Left renal pelvis (tissue), 4 donors: Measurements from ENCODE around the gene CHPF. TPM values are rescaled to one million over a fixed set of nuclear protein-coding genes. Genes with fewer than 3 reads are reported as not detected.

Experiments used
- DNase-seq, 4 donors: peaks; one replicate each; pipeline ENCODE4 v3.0.0-alpha.2; 2013; ENCODE audit warnings: low read depth in 4 of 4, low spot score in 3 of 4
- polyA plus RNA-seq, 4 donors: library from polyadenylated mRNA; unstranded; fragments of 120-200 nt; gene quantifications; one replicate each; pipeline ENCODE4 v1.2.1, GENCODE V29; 2013; ENCODE audit not compliant: insufficient read length in 4 of 4

CHPF gene
- polyA plus RNA-seq, 4 donors, result 27.4 to 75.8 (median 33.2) TPM

- no peak for DNase-seq
Observed at GRCh38 chr2:219553463-219553963, 9.9 kb upstream of the CHPF start.

- DNase-seq, result no peak
Observed at GRCh38 chr2:219553168-219553417, 9.5 kb upstream of the CHPF start.

GRCh38 chr2:219552382-219553167, 9.0 kb upstream of the CHPF start:
- peak in 1 of 4 donors; percentile 75 for DNase-seq

GRCh38 chr2:219551441-219552381, 8.1 kb upstream of the CHPF start:
- DNase-seq, result no peak

GRCh38 chr2:219549619-219550018, 6.0 kb upstream of the CHPF start:
- DNase-seq, result no peak

GRCh38 chr2:219548990-219549389, 5.4 kb upstream of the CHPF start:
- no peak for DNase-seq

GRCh38 chr2:219547621-219548020, 4.0 kb upstream of the CHPF start:
- DNase-seq, result no peak

GRCh38 chr2:219545943-219546352, 2.3 kb upstream of the CHPF start:
- DNase-seq, result no peak

- DNase-seq, result no peak
Observed at GRCh38 chr2:219545295-219545942, 1.8 kb upstream of the CHPF start.

GRCh38 chr2:219544567-219544966, 958 bp upstream of the CHPF start:
- no peak for DNase-seq

GRCh38 chr2:219542931-219543595, 546 bp downstream of the CHPF start:
- no peak for DNase-seq

- DNase-seq, result peak in 3 of 4 donors; percentile 67 to 75 (median 68)
Observed at GRCh38 chr2:219541611-219542180, 1.9 kb downstream of the CHPF start.

- DNase-seq, result no peak
Observed at GRCh38 chr2:219540784-219541504, 2.7 kb downstream of the CHPF start.

- no peak for DNase-seq
Observed at GRCh38 chr2:219539926-219540678, 3.5 kb downstream of the CHPF start.

GRCh38 chr2:219538956-219539788, 4.4 kb downstream of the CHPF start:
- DNase-seq, result no peak

- DNase-seq, result no peak
Observed at GRCh38 chr2:219538504-219538951, 5.1 kb downstream of the CHPF start.

- no peak for DNase-seq
Observed at GRCh38 chr2:219537657-219538488, 5.7 kb downstream of the CHPF start.
